ENCODE measurements around the gene FBXW9.
A peak's percentile ranks its signal among the peaks of the same experiment; 100 is the strongest.

Gene FBXW9

GRCh38 chr19:12723641-12724426 lies 27.4 kb upstream of the FBXW9 start, which contains the start of gene TNPO2:
Gene TNPO2 (minus strand): TSS chr19:12723932. CDS start chr19:12720977, 2,955 bp downstream.
- CTCF ChIA-PET: interaction anchor here (0.7 to 4.8 kb wide), 9 partner anchors 9 to 73 kb away, joined by 3 to 31 read pairs (median 9); partner anchors contain the start of gene TRIR
- POLR2A ChIA-PET: interaction anchor here (0.6 to 5.4 kb wide), 6 partner anchors 9 to 69 kb away, joined by 3 to 33 read pairs (median 6); partner anchors contain the start of genes DHPS, GET3, JUNB and TRIR

DNA sequence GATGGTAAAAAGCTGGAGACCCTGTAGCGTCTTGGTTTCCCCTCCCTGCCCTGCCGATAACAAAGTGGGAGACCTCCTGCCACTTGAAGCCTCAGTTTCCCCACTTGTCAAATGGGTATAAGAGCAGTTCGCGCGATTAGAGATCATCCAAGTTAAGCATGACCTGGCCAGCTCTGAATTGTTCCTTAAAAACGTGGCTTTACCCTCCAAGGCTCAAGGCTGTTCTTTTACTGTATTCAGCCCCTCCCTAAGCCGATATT lies 26.9 kb upstream of the FBXW9 start:
- peak overlapping the region; percentile 80 for H3K4me3 ChIP-seq (ENCODE audit: low read depth, low read length)
- no peak for TF ChIP-seq CTCF (IDR thresholded peaks at IDR 0.05; ENCODE audit: insufficient read depth, low read length, missing control alignments)
- CTCF ChIA-PET: interaction anchor here (0.7 to 4.8 kb wide), 9 partner anchors 10 to 125 kb away, joined by 3 to 31 read pairs (median 9); partner anchors contain the start of gene TRIR
- no peak for DNase-seq (ENCODE audit: low read depth, low spot score)
- POLR2A ChIA-PET: interaction anchor here (0.7 to 5.4 kb wide), 6 partner anchors 8 to 69 kb away, joined by 3 to 33 read pairs (median 7); partner anchors contain the start of genes DHPS, GET3, JUNB and TRIR

More at GRCh38 chr19:12723641-12724426, 27.4 kb upstream of the FBXW9 start, which contains the start of gene TNPO2:
- TF ChIP-seq CTCF (IDR thresholded peaks at IDR 0.05; ENCODE audit: insufficient read depth, low read length, missing control alignments): no peak
- DNase-seq (ENCODE audit: low read depth, low spot score): no peak
- H3K4me3 ChIP-seq (ENCODE audit: low read depth, low read length): peak within 1 kb of the TSS; percentile 80

DNA sequence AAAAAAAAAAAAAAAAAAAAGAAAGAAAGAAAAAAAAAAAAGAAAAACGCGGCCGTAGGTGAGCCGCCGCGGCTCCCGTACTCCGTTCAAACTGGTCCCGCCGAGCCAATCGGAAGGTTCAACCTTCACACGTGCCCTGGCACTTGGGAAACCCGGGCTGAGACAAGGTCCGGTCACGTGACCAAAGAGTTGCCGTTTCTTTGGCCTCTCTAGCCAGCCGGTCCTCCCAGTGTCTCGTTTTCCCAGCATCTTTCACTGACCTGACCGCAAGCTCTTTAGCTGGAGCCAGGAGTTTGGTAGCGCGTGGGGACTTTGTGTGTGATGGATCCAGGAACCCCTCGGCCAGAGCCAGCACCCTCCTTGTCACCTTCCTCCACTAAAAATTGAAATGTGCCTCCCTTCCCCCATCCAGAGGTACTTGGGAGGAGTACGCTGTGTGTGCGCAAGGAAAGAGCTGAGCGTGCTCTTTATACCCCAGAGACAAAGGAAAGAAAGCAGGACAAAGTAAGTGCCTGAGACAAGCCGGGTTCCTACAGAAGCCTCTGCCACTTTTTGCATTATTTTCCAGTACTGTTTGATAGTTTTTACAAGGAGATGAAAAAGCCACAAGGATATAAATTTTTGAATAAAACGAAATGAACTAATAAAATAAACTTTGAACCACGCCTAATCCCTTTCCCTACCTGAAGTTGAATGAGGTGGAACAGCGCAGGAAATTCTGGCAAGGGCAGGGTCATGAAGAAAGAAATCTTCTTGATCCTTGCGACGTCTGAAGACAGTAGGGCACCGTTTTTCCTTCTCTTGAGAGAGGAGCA lies 26.3 kb upstream of the FBXW9 start:
- DNase-seq (ENCODE audit: low read depth, low spot score): peak; percentile 95
- no peak for TF ChIP-seq CTCF (IDR thresholded peaks at IDR 0.05; ENCODE audit: insufficient read depth, low read length, missing control alignments)
- ChIA-PET POLR2A (interaction anchor here (0.7 to 5.4 kb wide), 9 partner anchors 9 to 70 kb away, joined by 3 to 33 read pairs (median 7); partner anchors contain the start of genes DHPS, GET3, JUNB and TRIR), CTCF (interaction anchor here (0.7 to 4.8 kb wide), 11 partner anchors 9 to 125 kb away, joined by 3 to 31 read pairs (median 5); partner anchors contain the start of gene TRIR)
- peak overlapping the region; percentile 80 for H3K4me3 ChIP-seq (ENCODE audit: low read depth, low read length)

GRCh38 chr19:12721656-12722565 lies 25.5 kb upstream of the FBXW9 start:
- peak overlapping the region; percentile 80 for H3K4me3 ChIP-seq (ENCODE audit: low read depth, low read length)
- ChIA-PET CTCF (interaction anchor here (0.7 to 4.8 kb wide), 12 partner anchors 9 to 126 kb away, joined by 3 to 31 read pairs (median 5); partner anchors contain the start of gene TRIR), POLR2A (interaction anchor here (0.7 to 5.4 kb wide), 8 partner anchors 9 to 71 kb away, joined by 3 to 33 read pairs (median 6); partner anchors contain the start of genes DHPS, GET3, JUNB and TRIR)
- no peak for TF ChIP-seq CTCF (IDR thresholded peaks at IDR 0.05; ENCODE audit: insufficient read depth, low read length, missing control alignments)
- DNase-seq (ENCODE audit: low read depth, low spot score): peak; percentile 26

DNA sequence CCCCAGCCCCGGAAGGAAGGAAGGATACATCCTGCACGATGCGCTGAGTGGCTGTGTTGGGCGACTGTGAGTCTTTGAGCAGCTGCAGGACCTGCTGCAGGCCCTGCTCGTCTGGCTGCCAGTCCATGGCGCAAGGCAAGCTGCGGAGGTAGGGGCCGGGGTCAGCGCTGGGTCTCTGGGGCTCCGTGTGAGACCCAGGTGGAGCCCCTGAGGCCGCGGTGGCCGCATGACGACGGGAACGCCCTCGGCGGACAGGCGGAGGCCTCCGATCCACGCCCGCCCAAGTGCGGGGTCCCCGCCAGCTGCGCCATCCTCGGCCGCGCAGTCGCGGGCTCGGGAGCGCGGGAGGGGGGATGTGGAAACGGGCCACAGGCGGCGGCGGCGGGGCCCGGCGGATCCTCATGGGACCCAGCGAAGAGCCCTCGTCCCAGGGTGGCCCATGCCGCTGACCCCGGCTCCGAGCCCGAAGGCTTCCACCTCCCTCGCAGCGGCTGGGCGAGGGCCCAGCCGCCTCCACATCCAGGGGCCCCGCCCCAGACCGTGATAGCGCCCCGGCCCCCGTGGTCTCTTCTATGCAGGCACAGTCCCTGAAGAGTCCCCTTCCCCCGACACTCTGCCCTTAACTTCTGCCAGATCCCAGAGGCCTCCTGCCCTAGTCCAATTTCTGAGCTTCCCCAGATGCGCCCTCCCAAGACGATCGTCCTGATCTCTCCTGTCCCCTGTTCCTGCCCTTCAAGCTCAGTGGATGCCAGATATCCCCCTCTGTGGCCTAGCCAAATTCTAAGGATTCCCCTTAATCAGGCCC lies 24.6 kb upstream of the FBXW9 start:
- POLR2A ChIA-PET: interaction anchor here (0.6 to 5.4 kb wide), 6 partner anchors 13 to 71 kb away, joined by 4 to 33 read pairs (median 6); partner anchors contain the start of genes DHPS, GET3, JUNB and TRIR
- no peak for DNase-seq (ENCODE audit: low read depth, low spot score)
- no peak for TF ChIP-seq CTCF (IDR thresholded peaks at IDR 0.05; ENCODE audit: insufficient read depth, low read length, missing control alignments)
- CTCF ChIA-PET: interaction anchor here (0.7 to 4.8 kb wide), 11 partner anchors 8 to 127 kb away, joined by 3 to 31 read pairs (median 5); partner anchors contain the start of gene TRIR
- peak overlapping the region; percentile 80 for H3K4me3 ChIP-seq (ENCODE audit: low read depth, low read length)

All from AG04449 (cell line).